ENCODE measurements around the gene ADGRE2.
"Not testable (repeated sequence)": the region's sequence is repeated elsewhere in the genome, so short reads cannot be mapped to it uniquely, and the experiment has no call there.

ADGRE2 gene

GRCh38 chr19:14782626-14783409, 4.5 kb upstream of the ADGRE2 start:
- no peak overlapping the region for H3K4ac ChIP-seq (ENCODE audit: low read depth in 1 of 2, low read length in 2 of 2)
- H4K8ac ChIP-seq (ENCODE audit: low read length): no peak overlapping the region
- no peak overlapping the region for H3K4me3 ChIP-seq (ENCODE audit: insufficient read depth in 1 of 2, low read depth in 1 of 2, low read length in 2 of 2)
- no peak for DNase-seq
- no peak overlapping the region for H2BK120ac ChIP-seq (ENCODE audit: low read depth, low read length)
- no peak overlapping the region for H3K18ac ChIP-seq (ENCODE audit: low read depth in 1 of 2, low read length in 2 of 2)
- H3K27me3 ChIP-seq (ENCODE audit: control insufficient read depth in 1 of 2, insufficient read depth in 1 of 2, low read length in 2 of 2): peaks cover 0 to 3% of the 10 kb centered on the region in 2 experiments
- H3K27ac ChIP-seq (ENCODE audit: low read length, poor library complexity, severe bottlenecking): no peak overlapping the region
- H2AFZ ChIP-seq (ENCODE audit: low read depth, low read length): no peak overlapping the region
- H3K79me1 ChIP-seq (replicated peaks; ENCODE audit: low read length, poor library complexity, severe bottlenecking): no peaks in the 10 kb centered on the region
- no peak overlapping the region for H2BK5ac ChIP-seq (ENCODE audit: low read depth, low read length, poor library complexity, severe bottlenecking)
- WGBS: 91% methylated on average over 15 of the region's 16 CpGs
- H4K91ac ChIP-seq (ENCODE audit: low read length): no peak overlapping the region
- H3K23ac ChIP-seq (ENCODE audit: low read length in 2 of 2): no peak overlapping the region
- no peaks in the 10 kb centered on the region for H3K36me3 ChIP-seq (ENCODE audit: control insufficient read depth in 1 of 2, insufficient read depth in 2 of 2, low read depth in 1 of 2, low read length in 2 of 2)
- no peaks in the 10 kb centered on the region for H3K4me1 ChIP-seq (ENCODE audit: control insufficient read depth, insufficient read depth, low read depth, low read length)
- H3K9me3 ChIP-seq (ENCODE audit: control insufficient read depth, low read length): no peaks in the 10 kb centered on the region
- no peak overlapping the region for H3K14ac ChIP-seq (ENCODE audit: low read length in 2 of 2)
- H2BK15ac ChIP-seq (ENCODE audit: low read depth, poor library complexity, severe bottlenecking): no peak overlapping the region
- H2BK12ac ChIP-seq (ENCODE audit: low read length in 2 of 2): no peak overlapping the region
- H3K4me2 ChIP-seq (ENCODE audit: low read length, poor library complexity, severe bottlenecking): no peak overlapping the region
- H2AK5ac ChIP-seq (ENCODE audit: low read length, severe bottlenecking): no peak overlapping the region
- no peak overlapping the region for H3K9ac ChIP-seq (ENCODE audit: low read length)

- not testable (repeated sequence) for H2BK5ac ChIP-seq (ENCODE audit: low read depth, low read length, poor library complexity, severe bottlenecking); H3K4me1 ChIP-seq (ENCODE audit: control insufficient read depth, insufficient read depth, low read depth, low read length); H2BK15ac ChIP-seq (ENCODE audit: low read depth, poor library complexity, severe bottlenecking); H3K18ac ChIP-seq (ENCODE audit: low read depth in 1 of 2, low read length in 2 of 2); H2BK120ac ChIP-seq (ENCODE audit: low read depth, low read length); H3K27me3 ChIP-seq (ENCODE audit: control insufficient read depth in 1 of 2, insufficient read depth in 1 of 2, low read length in 2 of 2); H3K4me2 ChIP-seq (ENCODE audit: low read length, poor library complexity, severe bottlenecking); H3K79me1 ChIP-seq (replicated peaks; ENCODE audit: low read length, poor library complexity, severe bottlenecking); H3K9me3 ChIP-seq (ENCODE audit: control insufficient read depth, low read length); H4K91ac ChIP-seq (ENCODE audit: low read length); H3K9ac ChIP-seq (ENCODE audit: low read length); H3K27ac ChIP-seq (ENCODE audit: low read length, poor library complexity, severe bottlenecking); DNase-seq; H3K14ac ChIP-seq (ENCODE audit: low read length in 2 of 2); H2BK12ac ChIP-seq (ENCODE audit: low read length in 2 of 2); H4K8ac ChIP-seq (ENCODE audit: low read length); H3K4ac ChIP-seq (ENCODE audit: low read depth in 1 of 2, low read length in 2 of 2); H3K23ac ChIP-seq (ENCODE audit: low read length in 2 of 2); H3K36me3 ChIP-seq (ENCODE audit: control insufficient read depth in 1 of 2, insufficient read depth in 2 of 2, low read depth in 1 of 2, low read length in 2 of 2); H2AK5ac ChIP-seq (ENCODE audit: low read length, severe bottlenecking); H2AFZ ChIP-seq (ENCODE audit: low read depth, low read length); H3K4me3 ChIP-seq (ENCODE audit: insufficient read depth in 1 of 2, low read depth in 1 of 2, low read length in 2 of 2)
- WGBS: 91% methylated on average over 12 of the region's 17 CpGs
Measured at GRCh38 chr19:14781713-14782536, 3.6 kb upstream of the ADGRE2 start.

GRCh38 chr19:14780622-14781225, 2.4 kb upstream of the ADGRE2 start:
- not testable (repeated sequence) for H3K4me2 ChIP-seq (ENCODE audit: low read length, poor library complexity, severe bottlenecking); H3K4me1 ChIP-seq (ENCODE audit: control insufficient read depth, insufficient read depth, low read depth, low read length); H2BK5ac ChIP-seq (ENCODE audit: low read depth, low read length, poor library complexity, severe bottlenecking); H3K27ac ChIP-seq (ENCODE audit: low read length, poor library complexity, severe bottlenecking); H2BK12ac ChIP-seq (ENCODE audit: low read length in 2 of 2); H4K91ac ChIP-seq (ENCODE audit: low read length); H3K23ac ChIP-seq (ENCODE audit: low read length in 2 of 2); H4K8ac ChIP-seq (ENCODE audit: low read length); H3K4ac ChIP-seq (ENCODE audit: low read depth in 1 of 2, low read length in 2 of 2); H3K36me3 ChIP-seq (ENCODE audit: control insufficient read depth in 1 of 2, insufficient read depth in 2 of 2, low read depth in 1 of 2, low read length in 2 of 2); DNase-seq; H2AK5ac ChIP-seq (ENCODE audit: low read length, severe bottlenecking); H2BK120ac ChIP-seq (ENCODE audit: low read depth, low read length); H3K18ac ChIP-seq (ENCODE audit: low read depth in 1 of 2, low read length in 2 of 2); H3K27me3 ChIP-seq (ENCODE audit: control insufficient read depth in 1 of 2, insufficient read depth in 1 of 2, low read length in 2 of 2); H2BK15ac ChIP-seq (ENCODE audit: low read depth, poor library complexity, severe bottlenecking); H3K79me1 ChIP-seq (replicated peaks; ENCODE audit: low read length, poor library complexity, severe bottlenecking); H2AFZ ChIP-seq (ENCODE audit: low read depth, low read length); H3K9ac ChIP-seq (ENCODE audit: low read length); H3K4me3 ChIP-seq (ENCODE audit: insufficient read depth in 1 of 2, low read depth in 1 of 2, low read length in 2 of 2); H3K14ac ChIP-seq (ENCODE audit: low read length in 2 of 2); H3K9me3 ChIP-seq (ENCODE audit: control insufficient read depth, low read length)
- 77% methylated on average over 9 of the region's 14 CpGs for WGBS

GRCh38 chr19:14779151-14779550, 791 bp upstream of the ADGRE2 start:
- H4K91ac ChIP-seq (ENCODE audit: low read length): no peak overlapping the region
- no peak overlapping the region for H2BK12ac ChIP-seq (ENCODE audit: low read length in 2 of 2)
- no peaks in the 10 kb centered on the region for H3K79me1 ChIP-seq (replicated peaks; ENCODE audit: low read length, poor library complexity, severe bottlenecking)
- H2BK5ac ChIP-seq (ENCODE audit: low read depth, low read length, poor library complexity, severe bottlenecking): no peak overlapping the region
- WGBS: 79% methylated on average over 1 of the region's 5 CpGs
- H3K4me2 ChIP-seq (ENCODE audit: low read length, poor library complexity, severe bottlenecking): no peak overlapping the region
- H2AFZ ChIP-seq (ENCODE audit: low read depth, low read length): no peak overlapping the region
- H3K18ac ChIP-seq (ENCODE audit: low read depth in 1 of 2, low read length in 2 of 2): no peak overlapping the region
- no peak overlapping the region for H2BK15ac ChIP-seq (ENCODE audit: low read depth, poor library complexity, severe bottlenecking)
- no peak for DNase-seq
- no peak overlapping the region for H3K27ac ChIP-seq (ENCODE audit: low read length, poor library complexity, severe bottlenecking)
- no peaks in the 10 kb centered on the region for H3K36me3 ChIP-seq (ENCODE audit: control insufficient read depth in 1 of 2, insufficient read depth in 2 of 2, low read depth in 1 of 2, low read length in 2 of 2)
- H3K4me3 ChIP-seq (ENCODE audit: insufficient read depth in 1 of 2, low read depth in 1 of 2, low read length in 2 of 2): no peak overlapping the region
- H3K27me3 ChIP-seq (ENCODE audit: control insufficient read depth in 1 of 2, insufficient read depth in 1 of 2, low read length in 2 of 2): peaks cover 0 to 8% of the 10 kb centered on the region in 2 experiments
- H3K14ac ChIP-seq (ENCODE audit: low read length in 2 of 2): no peak overlapping the region
- H3K9me3 ChIP-seq (ENCODE audit: control insufficient read depth, low read length): no peaks in the 10 kb centered on the region
- H3K4me1 ChIP-seq (ENCODE audit: control insufficient read depth, insufficient read depth, low read depth, low read length): no peaks in the 10 kb centered on the region
- no peak overlapping the region for H2BK120ac ChIP-seq (ENCODE audit: low read depth, low read length)
- H3K23ac ChIP-seq (ENCODE audit: low read length in 2 of 2): no peak overlapping the region
- H3K9ac ChIP-seq (ENCODE audit: low read length): no peak overlapping the region
- H4K8ac ChIP-seq (ENCODE audit: low read length): no peak overlapping the region
- H3K4ac ChIP-seq (ENCODE audit: low read depth in 1 of 2, low read length in 2 of 2): no peak overlapping the region
- no peak overlapping the region for H2AK5ac ChIP-seq (ENCODE audit: low read length, severe bottlenecking)
